Stimulated activated CD4-positive, alpha-beta T cell treated with anti-CD3 and anti-CD28 coated beads, Interleukin-15, amount 100 ng/mL, for 1 hour (primary cell): ENCODE results near the gene INSR.
"Not testable (repeated sequence)": the region's sequence is repeated elsewhere in the genome, so short reads cannot be mapped to it uniquely, and the experiment has no call there.

Experiments
- DNase-seq, 2 donors: peaks; one replicate each; pipeline ENCODE4 v3.0.0-alpha.2; 2020; ENCODE audit warnings: low read depth in 1 of 2, low spot score in 1 of 2

The INSR gene

DNA sequence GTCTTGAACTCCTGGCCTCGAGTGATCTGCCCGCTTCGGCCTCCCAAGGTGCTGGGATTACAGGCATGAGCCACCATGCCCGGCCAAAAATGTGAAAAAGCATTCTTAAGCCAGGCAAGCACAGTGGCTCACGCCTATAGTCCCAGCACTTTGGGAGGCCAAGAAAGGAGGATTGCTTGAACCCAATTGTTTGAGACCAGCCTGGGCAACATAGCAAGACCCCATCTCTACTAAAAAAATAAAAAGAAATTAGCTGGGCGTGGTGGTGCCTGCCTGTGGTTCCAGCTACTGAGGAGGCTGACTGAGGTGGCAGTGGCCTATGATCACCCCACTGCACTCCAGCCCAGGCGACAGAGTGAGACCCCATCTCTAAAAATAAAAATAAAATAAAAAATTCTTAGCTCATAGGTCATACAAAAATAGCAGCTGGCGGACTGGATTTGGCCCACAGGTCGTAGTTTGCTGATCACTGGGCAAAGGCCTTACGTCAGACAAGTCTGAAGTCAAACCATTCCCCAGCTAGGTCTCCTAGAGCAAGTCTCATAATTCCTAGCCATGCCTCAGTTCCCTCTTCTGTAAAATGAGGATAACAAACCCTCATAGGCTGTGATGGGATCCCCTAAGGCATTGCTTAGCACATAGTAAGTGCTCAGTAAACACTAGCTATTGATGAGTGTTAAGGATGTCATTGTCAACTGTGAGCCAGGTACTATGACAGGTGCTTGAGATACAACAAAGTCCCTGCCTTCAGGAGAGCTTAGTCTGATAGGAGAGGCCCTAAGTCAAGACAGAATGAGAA, 36.0 kb downstream of the INSR start:
- no peak for DNase-seq

DNA sequence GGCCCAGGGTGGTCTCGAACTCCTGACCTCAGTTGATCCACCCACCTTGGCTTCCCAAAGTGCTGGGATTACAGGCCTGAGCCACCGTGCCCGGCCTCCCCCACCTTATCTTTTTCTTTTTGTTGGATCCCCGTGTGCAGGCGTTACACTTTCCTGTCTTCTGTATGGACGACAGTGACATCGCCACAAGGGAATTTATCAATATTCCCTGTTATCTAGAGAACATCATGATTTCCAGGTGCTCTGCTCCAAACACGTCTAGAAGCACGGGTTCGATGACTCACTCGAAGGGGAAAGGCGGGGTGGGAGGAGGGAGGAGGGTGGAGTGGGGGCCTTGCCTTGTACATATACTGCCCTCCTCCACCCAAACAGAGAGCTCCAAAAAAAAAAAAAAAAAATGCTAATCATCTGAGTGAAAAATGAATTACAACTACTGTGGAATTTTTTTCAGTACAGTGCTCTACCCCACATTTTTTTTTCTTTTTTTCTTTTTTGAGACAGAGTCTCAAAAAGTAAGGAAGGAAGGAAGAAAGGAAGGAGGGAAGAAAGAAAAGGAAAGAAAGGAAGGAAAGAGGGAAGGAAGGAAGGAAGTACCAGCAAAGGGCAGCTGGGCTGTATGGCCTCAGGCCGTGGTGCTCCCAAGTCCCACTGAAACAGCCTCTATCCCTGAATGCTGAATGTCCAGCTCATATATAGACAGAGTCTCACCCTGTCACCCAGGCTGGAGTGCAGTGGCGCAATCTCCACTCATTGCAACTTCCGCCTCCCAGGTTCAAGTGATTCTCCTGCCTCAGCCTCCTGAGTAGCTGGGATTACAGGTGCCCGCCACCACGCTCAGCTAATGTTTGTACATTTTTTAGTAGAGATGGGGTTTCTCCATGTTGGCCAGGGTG, 36.8 kb downstream of the INSR start:
- no peak for DNase-seq

DNA sequence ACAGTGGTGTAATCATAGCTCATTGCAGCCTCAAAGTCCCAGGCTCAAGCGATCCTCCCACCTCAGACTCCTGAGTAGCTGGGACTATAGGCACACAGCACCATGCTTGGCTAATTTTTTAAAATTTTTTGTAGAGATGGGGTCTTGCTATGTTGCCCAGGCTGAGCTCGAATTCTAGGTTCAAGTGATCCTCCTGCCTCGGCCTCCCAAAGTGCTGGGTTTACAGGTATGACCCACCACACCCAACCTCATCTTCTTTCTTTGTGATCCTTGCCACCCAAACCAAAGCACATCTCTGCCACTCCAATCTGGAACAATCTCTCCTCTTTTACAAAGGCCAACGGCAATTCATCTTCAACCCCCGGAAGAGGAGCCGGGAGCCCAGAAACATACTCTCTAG, 38.6 kb downstream of the INSR start:
- DNase-seq = no peak

- no peak for DNase-seq
Observed at GRCh38 chr19:7255119-7255518, 39.1 kb downstream of the INSR start.

- no peak for DNase-seq
Observed at GRCh38 chr19:7254590-7254989, 39.6 kb downstream of the INSR start.

- DNase-seq = no peak
Observed at GRCh38 chr19:7252364-7252763, 41.9 kb downstream of the INSR start.

DNA sequence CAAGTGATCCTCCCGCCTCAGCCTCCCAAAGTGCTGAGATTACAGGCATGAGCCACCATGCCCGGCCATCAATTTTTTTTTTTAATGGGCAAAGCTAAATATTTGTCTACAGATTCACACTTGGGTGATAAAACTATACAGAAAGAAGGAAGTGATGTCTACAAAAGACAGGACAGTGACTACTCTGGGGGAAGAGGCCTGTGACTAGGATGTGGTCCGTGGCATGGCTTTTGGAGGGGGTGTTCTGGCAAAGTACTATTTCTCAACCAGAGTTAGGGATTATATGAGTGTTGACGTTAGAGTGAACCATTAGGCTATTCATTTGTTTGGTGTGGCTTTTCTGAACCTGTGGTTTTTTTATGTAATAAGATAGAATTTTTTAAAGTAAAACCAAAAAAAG, 42.7 kb downstream of the INSR start:
- no peak for DNase-seq

DNA sequence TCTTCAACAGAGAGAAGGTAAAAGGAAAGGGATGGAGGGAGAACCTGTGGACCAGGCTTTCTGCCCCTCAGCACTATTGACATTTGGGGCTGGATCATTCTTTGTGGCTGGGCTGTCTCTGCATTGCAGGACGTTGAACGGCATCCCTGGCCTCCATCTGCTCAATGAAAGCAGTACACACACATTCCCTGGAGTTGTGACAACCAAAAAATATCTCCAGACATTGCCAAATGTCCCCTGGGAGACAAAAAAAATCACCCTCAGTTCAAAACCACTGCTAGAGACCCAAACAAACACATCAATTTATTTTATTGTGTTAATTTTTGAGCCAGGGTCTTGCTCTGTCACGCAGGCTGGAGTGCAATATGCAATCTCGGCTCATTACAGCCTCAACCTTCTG, 43.3 kb downstream of the INSR start:
- no peak for DNase-seq

DNA sequence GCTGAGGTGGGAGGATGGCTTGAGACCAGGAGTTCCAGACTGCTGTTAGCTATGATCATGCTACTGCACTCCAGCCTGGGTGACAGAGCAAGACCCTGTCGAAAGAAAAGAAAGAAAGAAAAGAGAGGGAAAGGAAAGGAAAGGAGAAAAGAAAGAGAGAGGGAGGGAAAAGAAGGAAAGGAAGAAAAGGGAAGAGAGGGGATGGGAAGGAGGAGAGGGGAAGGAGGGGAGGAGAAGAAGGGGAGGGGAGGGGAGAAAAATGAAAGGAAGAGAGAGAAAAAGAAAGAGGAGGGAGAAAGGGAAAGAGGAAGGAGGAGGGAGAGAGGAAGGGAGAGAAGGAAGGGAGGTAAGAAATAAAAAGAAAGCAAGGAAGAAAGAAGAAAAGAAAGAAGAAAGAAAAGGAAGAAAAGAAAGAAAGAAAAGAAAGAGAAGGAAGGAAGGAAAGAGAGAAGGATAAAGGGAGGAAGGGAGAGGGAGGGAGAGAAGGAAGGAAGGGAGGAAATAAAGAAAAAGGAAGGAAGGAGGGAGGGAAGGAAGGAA, 44.1 kb downstream of the INSR start:
- no peak for DNase-seq

DNA sequence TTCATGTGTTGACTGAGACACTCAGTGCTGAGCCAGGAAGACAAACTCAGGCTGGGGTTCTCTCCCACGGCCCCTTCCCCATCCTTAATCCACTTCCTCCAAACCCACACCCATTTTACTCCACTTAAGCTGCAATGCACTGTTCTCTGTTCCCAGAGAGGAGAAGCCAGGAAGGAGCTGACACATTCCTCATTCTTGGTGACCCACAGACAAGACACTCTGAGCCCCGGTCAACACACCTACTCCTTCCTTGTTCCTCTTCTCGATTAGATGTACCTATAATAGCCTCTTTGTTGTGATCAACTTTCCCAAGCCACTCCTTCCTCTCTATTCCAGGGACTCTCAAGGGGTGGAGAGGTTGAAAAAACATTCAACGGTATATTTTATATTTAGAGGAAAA, 47.1 kb downstream of the INSR start:
- DNase-seq = no peak

GRCh38 chr19:7246601-7247000, 47.6 kb downstream of the INSR start:
- DNase-seq = no peak

GRCh38 chr19:7242601-7243258, 51.5 kb downstream of the INSR start:
- no peak for DNase-seq

- DNase-seq = no peak
Observed at GRCh38 chr19:7238051-7238450, 56.2 kb downstream of the INSR start.

GRCh38 chr19:7236153-7236552, 58.1 kb downstream of the INSR start:
- no peak for DNase-seq

DNA sequence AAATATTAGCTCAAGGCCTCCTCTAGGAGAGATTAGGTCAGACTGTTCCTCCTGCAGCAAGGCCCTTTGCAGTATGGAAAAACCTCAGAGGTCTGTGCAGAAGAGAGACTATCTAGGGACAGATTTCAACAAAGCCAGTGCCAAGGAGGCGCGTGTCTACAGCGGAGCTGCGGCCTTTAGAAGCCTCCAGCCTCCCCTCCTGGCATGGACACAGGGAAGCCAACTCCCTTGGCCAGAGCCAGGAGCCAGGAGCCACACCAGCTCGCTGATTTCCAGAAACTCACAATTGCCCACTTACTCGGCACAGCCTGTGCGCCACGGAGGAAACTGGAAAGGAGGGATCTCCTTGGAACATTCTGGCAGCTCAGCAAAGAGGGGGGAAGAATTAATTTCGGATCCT, 63.4 kb downstream of the INSR start:
- no peak for DNase-seq

DNA sequence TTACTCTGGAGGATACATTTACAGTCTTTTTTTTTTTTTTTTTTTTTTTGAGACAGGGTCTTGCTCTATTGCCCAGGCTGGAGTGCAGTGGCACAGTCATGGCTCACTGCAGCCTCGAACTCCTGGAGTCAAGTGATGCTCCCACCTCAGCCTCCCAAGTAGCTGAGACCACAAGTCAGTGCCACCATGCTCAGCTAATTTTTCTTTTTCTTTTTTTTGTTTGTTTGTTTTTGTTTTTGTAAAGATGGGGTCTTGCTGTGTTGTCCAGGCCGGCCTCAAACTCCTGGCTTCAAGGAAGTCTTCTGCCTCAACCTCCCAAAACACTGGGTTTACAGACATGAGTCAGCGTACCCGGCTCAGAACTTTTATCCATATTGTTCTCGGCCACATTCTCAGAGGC, 64.5 kb downstream of the INSR start:
- no peak for DNase-seq

DNA sequence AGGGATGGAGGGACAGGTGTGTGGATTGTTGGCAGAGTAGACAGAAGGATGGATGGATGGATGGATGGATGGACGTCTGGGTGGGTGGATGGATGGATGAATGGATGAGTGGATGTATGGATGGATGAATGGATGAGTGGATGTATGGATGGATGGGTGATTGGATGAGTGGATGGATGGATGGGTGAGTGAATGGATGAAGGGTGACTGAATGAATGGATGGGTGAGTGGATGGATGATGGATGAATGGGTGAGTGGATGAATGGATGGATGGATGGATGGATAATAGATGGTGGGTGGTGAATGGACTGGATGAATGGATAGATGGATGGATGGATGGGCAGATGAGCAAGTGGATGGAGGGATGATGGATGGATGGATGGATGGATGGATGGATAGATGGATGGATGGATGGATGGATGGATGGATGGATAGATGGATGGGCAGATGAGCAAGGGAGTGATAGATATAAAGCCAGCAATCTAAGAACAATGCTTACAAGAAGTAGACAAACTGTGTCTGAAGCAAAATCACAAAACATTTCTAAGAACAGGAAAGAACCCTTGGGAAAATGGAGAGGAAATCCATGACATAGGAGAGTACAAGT, 65.2 kb downstream of the INSR start:
- no peak for DNase-seq

- DNase-seq = no peak
Observed at GRCh38 chr19:7227735-7228134, 66.5 kb downstream of the INSR start.

- not testable (repeated sequence) for DNase-seq
Observed at GRCh38 chr19:7227149-7227548, 67.1 kb downstream of the INSR start.

- no peak for DNase-seq
Observed at GRCh38 chr19:7226739-7227138, 67.5 kb downstream of the INSR start.

GRCh38 chr19:7225741-7226140, 68.5 kb downstream of the INSR start:
- no peak for DNase-seq
